ENCODE results near the gene TMEM94.

Gene TMEM94

DNA sequence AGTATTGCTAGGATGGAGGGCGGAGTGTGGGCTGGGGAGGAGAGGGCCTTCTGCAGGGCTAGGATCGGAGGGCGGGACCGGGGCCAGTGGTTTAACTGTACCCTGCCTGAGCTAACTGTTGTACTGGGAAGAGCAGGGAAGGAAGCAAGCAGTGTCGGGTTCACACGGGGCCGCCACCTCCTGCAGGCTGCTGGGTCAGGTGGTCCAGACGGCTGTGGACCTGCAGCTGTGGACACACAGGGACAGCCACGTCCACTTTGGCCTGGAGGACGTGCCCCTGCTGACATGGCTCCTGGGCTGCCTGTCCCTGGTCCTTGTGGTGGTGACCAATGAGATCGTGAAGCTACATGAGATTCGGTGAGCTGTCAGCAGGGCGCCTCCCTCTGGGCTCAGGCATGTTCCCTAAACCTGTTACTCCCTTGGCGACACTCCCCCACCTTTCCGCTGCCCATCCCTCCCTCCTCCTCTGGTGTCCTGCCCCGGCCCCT is 42.3 kb downstream of the TMEM94 start:
- DNase-seq: no peak

DNA sequence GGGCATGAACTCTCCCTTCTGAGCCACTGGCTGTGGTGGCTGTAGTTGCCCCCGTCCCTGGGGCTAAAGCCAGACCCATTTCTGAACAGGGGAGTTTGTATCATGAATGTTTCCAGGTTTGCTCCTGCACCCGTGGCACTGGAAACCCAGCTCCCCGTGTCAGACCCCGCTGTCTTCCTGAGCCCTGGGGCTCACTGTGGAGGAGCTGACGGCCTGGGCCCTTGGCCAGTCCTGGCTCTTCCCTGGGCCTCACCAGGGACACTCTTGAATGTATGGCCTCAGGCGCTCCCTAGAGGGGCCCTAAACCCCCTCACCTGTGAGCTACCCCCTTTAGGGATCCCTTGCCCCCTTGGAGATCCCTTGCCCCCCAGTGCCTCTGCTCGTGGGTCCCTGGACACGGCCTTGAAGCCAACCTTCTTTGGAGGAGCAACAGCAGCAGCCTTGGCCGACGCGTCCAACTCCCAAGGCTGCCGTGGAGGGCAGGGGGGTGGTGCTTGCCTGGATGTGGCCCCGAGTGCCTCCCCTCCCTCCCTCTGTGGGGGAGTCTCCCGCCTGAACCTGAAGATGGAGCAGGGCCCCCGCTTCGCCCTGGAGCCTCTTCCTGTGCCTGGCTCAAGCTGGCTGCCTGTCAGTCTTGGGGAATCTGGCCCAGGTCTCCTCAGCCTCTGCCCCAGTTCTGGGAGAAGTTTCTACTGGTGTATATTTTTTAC is 43.0 kb downstream of the TMEM94 start:
- DNase-seq: no peak

DNA sequence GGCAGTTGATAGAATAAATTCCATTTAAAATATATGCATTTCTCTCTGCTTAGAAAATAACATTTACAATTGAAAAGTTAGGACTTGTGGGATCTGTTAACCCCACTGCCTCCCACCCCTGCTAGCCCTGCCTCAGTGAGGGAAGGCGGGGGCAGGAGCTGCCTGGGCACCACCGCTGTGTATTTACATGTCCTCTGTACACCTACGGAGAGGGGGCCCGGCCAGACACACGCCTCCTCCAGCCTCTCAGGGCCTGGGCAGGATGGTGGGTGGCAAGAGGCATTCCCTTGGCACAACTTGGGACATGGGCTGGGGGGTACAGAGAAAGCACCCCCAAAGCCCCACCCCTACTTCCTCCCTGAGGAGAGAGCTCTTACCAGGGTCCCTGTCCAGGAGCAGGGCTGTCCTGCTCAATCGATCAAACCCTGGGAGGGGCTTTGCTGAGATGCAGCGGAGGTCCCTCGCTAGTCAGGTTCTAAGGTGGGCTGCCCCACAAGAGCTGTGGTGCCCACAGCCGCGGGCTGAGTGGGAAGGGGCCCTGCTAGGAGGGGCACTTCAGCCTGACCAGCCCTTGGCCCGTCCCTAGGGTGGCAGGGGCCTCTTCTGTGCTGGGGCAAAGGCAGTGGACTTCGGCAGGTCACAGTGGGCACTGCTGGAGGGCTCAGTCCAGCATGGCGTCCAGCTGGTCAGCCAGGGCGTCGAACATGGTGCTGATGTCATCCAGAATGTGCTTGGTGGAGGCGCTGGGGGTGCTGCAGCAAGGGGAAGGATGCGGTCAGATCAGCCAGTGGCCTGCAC is 44.2 kb downstream of the TMEM94 start:
- no peak for DNase-seq

DNA sequence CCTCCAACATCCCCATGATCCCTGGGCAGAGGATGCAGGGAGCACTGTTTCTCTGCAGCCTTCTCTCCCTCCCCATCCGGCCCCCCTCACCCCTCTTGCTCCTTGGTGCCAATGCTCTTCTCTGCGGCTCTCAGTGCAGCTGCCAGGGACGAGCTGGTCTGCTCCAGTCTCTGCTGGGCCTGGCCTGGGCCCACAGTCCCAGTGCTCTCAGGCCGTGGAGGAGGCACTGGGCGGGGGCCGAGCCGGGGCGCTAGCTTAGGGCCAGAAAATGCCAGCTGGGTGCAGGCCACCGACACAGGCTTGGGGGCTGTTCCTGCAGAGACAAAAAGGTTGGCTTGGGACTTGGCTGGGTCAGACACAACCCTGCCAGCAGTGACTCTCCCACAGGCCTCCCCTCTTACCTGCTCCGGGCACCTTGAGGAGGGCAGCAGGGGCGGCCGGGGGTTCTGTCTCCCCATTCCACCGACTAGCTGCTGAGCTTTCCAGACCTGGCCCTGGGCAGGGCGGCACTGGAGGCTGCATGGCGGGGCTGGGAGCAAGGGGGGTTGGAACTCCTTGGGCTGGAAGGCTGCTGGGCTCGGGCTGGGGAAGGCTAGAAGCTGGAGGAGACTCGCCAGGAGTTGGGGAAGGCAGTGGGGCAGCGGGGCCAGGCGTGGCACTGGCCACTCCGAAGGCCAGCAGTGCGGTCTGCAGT is 45.1 kb downstream of the TMEM94 start:
- DNase-seq: no peak

DNA sequence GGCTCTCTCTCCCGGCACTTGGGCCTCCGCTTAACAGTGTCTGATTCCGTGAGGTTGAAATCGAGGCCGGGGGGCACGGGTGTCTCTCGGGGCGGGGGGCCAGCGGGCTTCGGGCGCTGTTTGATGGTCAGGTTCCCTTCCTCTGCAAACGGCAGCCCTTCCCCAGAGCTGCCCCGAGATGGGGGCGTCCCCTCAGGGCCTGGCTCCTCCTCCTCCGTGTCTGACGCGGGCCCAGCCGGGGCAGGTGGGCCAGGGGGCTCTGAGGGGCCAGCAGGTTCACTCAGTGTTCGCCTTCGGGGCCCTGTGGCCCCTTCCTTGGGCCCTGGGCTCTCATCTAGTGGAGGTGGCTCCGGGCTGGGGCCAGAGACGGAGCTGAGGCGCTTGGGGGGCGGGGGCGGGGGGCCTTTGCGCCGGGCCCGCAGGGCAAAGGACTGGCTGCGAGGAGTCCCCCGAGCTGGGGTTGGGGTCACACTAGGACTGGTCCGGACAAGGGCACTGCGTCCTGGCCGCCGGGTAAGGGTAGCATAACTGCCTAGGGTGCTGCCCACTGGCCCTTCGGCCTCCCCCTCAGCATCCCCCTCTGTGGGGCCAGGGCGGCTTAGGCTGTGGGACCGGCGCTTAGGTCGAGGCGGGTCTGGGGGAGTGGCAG is 45.8 kb downstream of the TMEM94 start:
- no peak for DNase-seq

DNA sequence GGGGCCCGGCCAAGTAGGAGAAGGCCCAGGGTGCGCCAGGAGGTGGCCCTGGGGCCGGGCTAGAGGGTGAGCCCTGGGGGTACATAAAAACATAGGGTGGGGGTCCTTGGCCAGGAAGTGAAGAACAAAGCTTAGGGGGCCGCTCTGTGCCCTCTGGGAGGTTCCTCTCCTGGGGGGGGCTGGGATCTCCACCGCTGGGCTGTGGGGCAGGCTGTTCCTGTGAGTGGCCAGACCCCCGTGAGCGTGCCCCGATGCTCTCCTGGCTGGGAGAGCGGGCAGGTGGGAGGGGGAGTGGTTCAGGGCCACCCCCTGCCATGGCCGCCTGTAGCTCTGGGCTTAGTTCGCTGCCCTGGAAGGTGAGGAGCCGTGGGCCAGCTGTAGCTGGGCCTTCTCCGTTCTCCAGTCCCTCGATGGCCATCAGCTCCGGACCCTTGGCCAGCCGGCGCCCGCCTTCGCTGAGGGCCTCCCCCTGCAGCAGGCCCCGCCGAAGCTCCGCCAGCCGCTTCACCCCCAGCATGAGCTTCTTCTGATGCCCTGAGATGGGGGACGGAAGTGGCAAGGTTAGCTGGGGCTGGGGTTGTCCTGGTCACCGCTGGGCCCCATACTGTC is 46.4 kb downstream of the TMEM94 start:
- DNase-seq: no peak

DNA sequence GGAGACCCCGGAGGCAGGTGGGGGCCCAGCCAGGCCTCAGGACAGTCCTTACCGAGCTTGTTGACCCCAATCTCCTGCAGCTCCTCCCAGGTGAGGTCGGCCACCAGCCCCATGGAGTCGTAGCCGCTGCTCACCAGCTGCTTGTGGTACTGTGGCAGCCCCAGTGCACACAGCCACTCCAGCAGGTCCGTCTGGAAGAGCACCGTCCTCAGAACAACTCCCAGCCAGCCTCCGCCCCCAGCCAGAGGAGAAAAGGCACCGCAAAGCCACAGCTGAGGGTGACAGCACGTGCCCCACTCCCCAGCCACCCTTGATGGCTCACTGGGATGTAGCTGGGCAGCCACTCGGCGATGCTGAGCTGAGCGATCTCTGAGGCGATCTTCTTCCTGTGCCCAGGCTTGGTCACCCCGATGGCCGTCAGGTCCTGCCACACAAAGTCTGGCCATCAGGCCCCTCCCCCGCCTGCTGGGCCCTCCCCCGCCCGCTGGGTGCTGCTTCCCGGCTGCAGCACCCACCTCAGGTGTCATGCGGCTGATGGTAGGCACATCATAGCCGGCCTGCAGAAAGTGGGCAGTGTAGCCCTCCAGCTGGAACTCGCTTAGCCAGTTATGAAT is 47.0 kb downstream of the TMEM94 start:
- no peak for DNase-seq

DNA sequence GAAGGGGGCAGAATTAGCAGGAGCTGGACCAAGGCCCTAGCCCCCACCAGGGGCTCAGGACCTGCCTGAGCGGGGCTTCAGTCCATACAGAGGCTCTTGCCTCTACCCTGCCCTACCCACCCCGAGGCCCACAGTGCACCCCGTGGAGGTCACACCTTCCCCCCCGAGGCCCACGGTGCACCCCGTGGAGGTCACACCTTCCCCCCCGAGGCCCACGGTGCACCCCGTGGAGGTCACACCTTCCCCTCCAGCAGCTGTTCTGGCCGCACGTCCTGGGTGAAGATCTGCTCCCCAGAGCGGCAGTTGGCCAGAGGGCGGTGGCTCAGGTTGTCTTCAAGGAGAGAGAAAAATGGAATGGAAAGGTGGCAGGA is 47.5 kb downstream of the TMEM94 start:
- no peak for DNase-seq

DNA sequence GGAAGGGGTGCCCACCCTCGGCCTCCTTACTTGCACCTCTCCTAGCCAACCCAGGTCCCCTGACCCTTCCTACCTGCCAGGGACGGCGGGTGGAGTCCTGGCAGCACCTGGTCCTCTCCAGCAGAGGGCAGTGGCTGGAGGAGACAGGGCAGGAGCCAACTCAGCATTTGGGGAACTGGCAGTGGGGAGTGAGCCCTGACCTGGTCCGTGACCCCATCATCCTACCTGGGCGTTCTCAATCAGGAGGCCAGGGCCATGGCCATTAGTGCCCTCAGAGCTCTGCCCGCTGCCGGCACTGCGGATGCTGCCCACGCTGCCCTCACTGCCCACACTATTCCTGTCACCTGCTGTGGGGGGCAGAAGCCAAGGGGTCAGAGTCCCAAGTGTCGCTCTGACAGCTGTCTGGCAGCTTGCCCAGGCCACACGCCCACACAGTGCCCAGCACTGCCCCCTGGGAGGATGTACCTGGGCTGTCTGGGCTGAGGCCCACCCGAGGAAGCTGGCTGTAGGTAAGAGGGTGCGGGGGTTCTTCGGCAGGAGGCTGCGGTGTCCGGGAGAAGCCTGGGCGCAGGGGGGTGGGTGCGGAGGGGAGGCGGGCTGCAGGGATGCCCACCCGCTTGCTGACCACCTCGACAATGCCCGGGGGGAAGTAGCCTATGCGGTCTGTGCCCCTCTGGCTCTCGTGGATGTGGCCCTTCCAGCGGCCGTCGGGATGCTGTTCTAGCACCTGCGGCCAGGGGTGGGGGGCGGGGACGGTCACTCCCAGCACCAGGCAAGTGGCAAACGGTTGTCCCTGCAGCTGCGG is 48.1 kb downstream of the TMEM94 start:
- no peak for DNase-seq

DNA sequence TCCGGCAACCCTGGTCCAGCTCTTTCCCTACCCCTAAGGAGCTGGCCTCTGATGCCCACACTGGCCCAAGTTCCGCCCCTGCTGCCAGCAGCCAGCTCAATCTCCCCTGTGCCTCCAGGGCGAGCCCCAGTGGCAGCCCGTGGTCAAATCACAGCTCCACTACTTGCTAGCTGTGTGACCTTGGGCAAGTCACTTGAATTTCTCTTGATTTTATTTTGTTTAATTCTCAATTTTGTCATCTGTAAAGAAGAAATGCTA is 48.6 kb downstream of the TMEM94 start:
- no peak for DNase-seq

DNA sequence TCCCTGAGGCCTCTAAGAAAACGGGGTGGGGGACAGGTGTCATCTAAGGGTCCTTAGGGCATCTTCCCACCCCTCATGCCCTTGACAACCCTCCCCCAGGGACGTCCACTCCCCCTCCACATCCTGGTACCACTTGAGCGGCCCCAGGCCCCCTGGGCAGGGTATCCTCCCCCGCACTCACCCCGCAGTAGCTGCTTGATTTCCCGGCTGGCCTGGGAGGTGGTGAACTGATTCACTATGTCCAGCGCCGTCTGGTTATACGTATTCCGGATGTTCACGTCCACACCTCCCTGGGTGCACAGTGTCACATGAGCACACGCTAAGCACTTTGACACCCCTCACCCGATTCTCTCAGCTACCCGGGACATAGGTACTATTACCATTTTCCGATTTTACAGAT is 49.2 kb downstream of the TMEM94 start:
- no peak for DNase-seq

DNA sequence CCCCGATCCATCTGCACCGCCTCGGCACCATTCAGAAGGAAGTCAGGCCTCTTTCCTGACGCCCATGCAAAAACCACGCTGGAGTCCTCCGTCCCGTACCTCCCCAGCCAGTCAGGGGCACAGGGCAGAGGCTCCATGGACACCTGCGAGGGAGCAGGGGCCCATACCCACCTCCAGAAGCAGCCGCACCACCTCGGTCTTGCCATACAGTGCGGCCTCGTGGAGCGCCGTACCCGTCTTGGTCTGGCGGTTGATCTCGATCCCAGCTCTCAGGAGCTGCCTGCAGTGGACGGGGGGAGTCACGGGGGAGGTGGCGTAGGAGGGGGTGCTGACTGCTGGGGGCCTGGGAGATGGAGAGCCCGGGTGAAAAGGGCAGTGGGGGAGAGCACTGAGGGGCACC is 49.7 kb downstream of the TMEM94 start:
- DNase-seq: no peak

DNA sequence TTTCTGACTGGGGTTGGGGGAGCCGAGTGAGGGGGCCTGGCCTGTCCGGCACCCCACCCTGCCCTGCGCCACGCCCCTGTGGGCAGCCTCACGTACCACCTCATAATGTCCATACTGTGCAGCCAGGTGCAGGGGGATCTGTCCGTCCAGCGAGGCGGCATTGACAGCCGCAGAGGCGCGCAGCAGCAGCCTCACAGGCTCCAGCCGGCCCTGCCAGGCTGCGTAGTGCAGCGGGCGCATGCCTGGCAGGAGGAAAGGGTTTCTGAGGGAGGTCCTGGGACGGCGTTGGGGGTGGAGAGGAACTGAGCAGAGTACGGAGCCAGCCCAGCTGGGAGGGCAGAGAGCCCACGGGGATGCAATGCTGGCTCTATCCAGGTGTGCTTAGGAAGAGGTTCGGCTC is 50.5 kb downstream of the TMEM94 start:
- DNase-seq: no peak

DNA sequence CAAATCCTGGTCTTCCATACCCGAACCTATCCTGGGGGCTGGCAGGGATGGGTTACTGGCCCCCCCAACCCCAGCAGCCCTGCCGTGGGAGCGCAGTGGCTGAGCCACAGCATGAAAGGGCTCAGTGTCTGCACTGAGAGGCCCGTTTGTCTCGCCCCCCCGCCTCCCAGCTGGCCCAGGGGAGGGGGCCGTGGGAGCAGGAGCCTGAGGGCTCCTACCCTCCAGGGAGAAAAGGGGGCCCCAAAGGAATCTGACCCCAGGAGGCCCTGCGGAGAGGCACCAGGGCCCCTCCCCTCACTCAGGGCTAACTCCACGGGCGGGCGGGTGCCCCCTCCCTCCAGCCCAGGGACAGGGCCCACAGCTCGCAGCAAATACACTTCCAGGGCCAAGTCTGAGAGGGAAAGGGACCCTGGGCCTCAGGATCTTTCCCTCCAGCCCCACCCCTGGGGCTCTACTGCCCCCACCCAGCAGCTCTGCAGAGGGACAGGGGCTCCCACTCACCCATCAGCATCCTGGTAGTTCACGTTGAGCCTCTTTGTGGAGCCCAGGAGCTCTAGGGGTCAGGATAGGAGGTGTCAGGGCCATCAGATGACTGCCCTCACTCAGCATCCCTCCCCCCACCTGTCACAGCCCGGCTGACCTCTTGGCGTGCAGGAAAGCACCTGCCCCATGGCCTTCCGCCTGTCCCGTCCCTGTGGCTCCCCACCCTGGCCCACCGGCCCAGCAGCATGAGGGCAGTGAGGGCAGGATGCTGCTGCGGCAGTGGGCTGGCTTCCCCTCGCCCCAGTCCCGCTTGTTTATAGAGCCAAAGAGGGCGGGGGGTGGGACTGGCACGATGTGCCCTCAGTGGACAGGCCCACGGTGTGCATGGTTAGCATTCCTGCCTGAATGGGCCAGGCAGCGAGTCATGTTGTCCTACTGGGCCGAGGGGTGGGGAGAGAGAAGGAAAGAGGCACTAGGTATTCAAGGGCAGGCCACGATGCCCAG is 51.6 kb downstream of the TMEM94 start:
- DNase-seq: no peak

DNA sequence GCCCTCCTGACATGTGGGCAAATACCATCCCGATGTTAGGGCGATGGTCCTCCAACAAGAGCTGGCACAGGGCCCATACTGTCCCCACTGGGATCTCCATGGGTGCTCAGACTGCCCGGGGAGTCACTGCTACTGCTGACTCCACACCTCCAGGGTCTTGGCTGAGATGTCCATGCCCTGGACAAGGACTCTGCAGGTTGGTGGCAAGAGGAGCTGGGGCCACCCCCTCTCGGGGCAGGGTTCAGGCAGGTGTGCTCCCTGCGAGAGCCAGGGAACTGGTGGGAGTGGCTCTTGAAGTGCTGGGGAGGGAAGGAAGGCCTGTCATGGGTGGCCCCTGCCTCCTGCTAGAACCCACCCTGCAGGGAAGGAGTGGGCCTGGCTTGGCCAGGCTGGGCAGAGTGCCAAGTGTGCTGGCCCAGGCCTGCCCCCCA is 52.5 kb downstream of the TMEM94 start:
- no peak for DNase-seq

DNA sequence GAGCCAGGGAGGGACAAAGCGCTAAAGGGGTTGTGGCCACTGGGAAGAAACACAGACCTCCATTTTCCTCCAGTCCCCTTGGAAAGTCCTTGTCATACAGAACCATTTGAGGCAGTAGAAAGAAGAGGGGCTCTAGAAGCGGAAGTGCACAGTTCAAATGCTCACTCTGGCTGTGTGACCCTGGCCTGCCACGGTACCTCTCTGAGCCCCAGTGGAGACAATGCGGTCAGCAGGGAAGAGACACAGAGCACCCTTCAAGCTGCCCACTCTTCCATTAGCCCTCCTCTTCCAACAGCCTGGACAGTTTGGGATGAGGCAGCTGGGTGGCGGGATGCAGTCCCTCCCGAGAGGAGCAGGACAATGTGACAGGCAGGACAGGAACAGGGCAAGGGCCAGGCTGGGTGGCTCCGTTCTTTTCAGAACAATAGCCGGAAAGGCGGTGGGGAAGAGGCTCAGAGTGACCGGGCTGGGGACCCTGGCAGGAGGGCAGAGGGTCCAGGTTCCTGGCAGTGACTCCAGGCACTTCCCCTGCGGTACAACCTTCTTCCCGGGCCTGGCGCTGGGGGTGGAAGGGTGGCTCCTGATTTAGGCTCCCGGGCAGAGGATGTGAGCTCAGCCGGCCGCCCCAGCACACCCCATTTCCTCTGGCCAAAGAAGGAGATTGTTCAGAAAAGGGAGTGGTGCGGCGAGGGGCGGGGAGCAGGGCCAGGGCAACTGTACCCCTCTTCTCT is 53.3 kb downstream of the TMEM94 start:
- no peak for DNase-seq

DNA sequence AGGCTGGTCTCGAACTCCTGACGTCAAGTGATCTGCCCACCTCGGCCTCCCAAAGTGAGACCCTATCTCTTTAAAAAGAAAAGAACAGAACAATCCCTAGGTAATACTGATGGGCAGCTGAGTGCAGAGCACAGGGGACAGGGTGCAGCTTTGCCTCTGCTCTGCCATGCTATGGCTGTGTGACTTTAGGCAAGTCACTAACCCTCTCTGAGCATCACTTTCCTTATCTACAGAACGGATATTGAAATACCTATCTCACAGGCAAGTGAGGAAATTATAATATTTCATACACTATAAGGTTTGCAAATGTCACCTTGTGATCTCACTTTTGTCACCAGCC is 54.8 kb downstream of the TMEM94 start:
- no peak for DNase-seq

DNA sequence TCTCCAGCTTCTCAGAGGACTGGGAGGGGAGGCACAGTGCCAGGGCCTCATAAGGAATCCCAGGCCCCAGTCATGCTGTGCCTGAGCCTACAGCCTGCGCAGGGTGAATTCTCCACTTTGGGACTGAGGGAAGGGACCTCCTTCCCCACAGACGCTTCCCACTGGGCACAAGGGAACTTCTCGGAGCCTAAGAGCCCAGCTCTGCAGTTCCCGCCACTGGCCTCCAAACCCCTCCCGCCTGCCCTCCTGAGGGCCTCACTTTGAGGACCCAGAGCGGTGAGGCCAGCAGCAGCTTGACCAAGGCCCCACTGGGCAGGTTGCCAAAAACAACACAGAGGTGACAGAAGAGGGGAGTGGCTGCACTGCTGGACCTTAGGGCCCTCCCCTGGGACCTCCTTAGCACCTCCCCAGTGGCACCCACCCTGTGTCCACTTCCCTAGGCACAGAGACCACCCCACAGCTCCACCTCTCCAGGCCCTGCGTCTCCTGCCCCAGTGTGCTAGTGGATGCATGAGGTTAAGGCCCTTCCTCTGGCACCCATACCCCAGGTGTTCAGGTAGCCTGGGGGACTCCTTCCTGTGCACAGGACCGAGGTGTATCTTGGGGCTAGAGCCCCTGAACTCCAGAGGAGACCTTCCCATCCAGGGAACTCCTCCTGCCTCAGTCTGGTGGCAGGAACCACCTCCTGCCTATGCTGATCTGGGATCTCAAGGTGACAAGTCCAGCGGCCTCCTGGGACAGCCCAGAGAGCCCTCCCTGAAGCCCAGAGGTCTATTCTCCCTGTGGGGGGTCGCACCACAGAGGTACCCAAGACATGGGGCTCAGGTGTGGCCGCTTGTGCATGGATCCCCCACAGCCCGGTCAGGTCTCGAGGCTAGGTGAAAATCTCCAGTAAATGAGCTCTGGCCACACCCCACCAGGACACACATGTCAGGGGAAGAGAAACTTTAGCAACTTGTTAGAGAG is 55.5 kb downstream of the TMEM94 start:
- no peak for DNase-seq

Data from SW 1271 (cell line).